GM23338 (cell line): Measurements from ENCODE around the gene OCIAD2. TPM values are rescaled to one million over a fixed set of nuclear protein-coding genes. Genes with fewer than 3 reads are reported as not detected.

Experiments used
- CREB1 ChIP-seq: fragments of 250-450 bp; sonication (Bioruptor Pico); IDR thresholded peaks from 2 replicates; pipeline ENCODE4 v1.5.0; 2020; ENCODE audit warnings: low read depth, mild to moderate bottlenecking, moderate library complexity
- CTCF ChIP-seq, 2 experiments: fragments of 200-600 bp in 1 of 2; sonication (generic) in 1 of 2; conservative IDR thresholded peaks; 2 replicates each; pipeline versions ENCODE4 v1.5.1 to v1.6.1; 2016 to 2017; ENCODE audit warnings: antibody characterized with exemption in 2 of 2, low read depth in 2 of 2, mild to moderate bottlenecking in 2 of 2, moderate library complexity in 1 of 2
- EZH2phosphoT487 ChIP-seq: fragments of 200-600 bp; sonication (generic); IDR thresholded peaks from one replicate; pipeline ENCODE4 v1.8.1; 2018; ENCODE audit warnings: antibody characterized with exemption; ENCODE audit not compliant: unreplicated experiment
- JUNB ChIP-seq: IDR thresholded peaks from one replicate; pipeline ENCODE4 v1.6.1; 2016; ENCODE audit warnings: antibody characterized with exemption; ENCODE audit not compliant: unreplicated experiment
- NANOG ChIP-seq: IDR thresholded peaks from 2 replicates; pipeline ENCODE4 v1.6.1; 2016; ENCODE audit warnings: antibody characterized with exemption, borderline replicate concordance
- POLR2AphosphoS5 ChIP-seq: IDR thresholded peaks from 2 replicates; pipeline ENCODE4 v1.6.1; 2016; ENCODE audit warnings: antibody characterized with exemption, low read depth
- REST ChIP-seq: IDR thresholded peaks from one replicate; pipeline ENCODE4 v1.6.1; 2018; ENCODE audit warnings: antibody characterized with exemption; ENCODE audit not compliant: unreplicated experiment
- ZNF114 ChIP-seq: fragments of 250-450 bp; sonication (Bioruptor Pico); IDR thresholded peaks from 2 replicates; pipeline ENCODE4 v1.5.0; 2020; ENCODE audit warnings: mild to moderate bottlenecking, moderate library complexity
- ZNF462 ChIP-seq: fragments of 250-450 bp; sonication (Bioruptor Pico); IDR thresholded peaks from 2 replicates; pipeline ENCODE4 v1.5.0; 2020; ENCODE audit warnings: mild to moderate bottlenecking, moderate library complexity
- polyA plus RNA-seq: library from polyadenylated mRNA; unstranded; fragments of >200 nt; fragmentation: Nextera tagmentation; extraction: Ambion mirVana; gene quantifications from 2 replicates; pipeline ENCODE4 v1.2.1, GENCODE V29; 2016
- total RNA-seq: library from RNA; depleted of rRNA; stranded (reverse); fragments of >200 nt; shearing (Covaris generic); gene quantifications from 2 replicates; pipeline ENCODE4 v1.2.3, GENCODE V29; 2014

OCIAD2 gene
- total and polyA plus RNA-seq, 2 experiments from 2014 or later = 36.8 to 317 TPM

- TF ChIP-seq ZNF462 = no peak
- no peak for TF ChIP-seq CTCF (conservative IDR thresholded peaks at IDR 0.05; ENCODE audit: low read depth in 2 of 2)
- no peak for TF ChIP-seq REST
- TF ChIP-seq ZNF114 = no peak
- TF ChIP-seq NANOG = no peak
- no peak for TF ChIP-seq JUNB
- TF ChIP-seq EZH2phosphoT487 = no peak
- TF ChIP-seq POLR2AphosphoS5 = no peak
- TF ChIP-seq CREB1 (CRISPR knock-in tag) = no peak
Observed at GRCh38 chr4:48901196-48901595, 5.4 kb downstream of the OCIAD2 start (continued).
